HG03039 (cell line): ENCODE measurements around the gene TMEM91.

Experiments used
- ATAC-seq: cut with Tn5 transposase; IDR thresholded peaks from one replicate; pipeline ENCODE4 v1.9.1; 2021; ENCODE audit warnings: mild to moderate bottlenecking, moderate library complexity; ENCODE audit not compliant: unreplicated experiment

TMEM91 gene

DNA sequence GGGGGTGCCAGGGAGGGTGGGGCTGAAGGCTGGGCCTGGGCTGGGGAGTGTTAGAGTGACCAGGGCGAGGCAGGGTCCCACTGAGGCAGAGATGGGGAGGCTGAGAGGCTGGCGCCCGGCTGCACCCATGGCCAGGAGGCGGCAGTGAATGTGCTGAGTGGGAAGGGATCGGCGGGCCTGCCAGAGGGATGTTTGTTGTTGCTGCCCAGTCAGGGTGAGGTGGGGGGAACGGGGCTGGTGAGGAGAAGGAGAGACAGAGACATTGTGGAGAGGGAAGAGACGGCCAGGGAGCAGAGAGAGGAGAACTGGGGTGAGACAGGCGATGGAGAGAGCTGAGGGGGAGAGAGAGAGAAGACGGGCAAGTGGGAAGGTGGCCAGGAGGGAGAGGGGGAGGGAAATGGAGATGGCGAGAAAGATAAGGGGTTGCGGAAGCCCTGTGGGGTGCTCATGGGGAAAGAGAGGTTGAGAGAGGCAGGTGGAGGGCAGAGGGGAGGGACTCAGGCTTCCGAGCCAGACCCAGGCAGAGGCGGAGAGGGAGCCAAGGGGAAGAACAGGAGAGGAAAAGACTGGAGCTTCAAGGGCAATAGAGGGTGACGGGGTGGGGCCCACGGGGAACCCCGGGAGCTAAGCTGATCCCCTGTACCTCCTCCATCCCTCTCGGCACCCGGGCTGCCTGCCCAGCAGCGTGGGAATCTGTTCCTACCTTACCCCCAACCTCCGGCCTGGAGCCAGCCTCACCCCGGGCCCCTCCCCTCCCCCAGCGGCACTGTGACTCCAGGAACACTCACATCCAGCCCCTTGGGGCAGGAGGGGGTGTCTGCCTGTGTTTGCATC lies 51.5 kb downstream of the TMEM91 start:
- no peak for ATAC-seq

DNA sequence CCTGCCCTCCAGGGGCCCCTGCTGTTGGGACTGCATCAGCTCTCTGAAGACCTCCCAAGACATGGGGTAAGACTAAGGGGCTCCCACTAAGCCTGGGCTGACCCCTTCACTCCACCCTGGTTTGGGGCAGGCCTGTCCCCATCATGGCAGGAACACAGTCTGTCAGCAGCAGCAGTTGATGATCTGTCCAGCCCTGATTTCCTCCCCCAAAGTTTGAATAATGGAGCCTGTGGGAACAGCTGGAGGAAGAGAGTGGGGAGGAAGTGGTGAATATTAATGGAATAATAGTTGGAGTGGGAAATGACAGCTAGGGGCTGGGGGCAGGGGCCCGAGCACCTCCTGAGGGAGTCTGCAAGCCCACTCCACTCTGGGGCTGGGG lies 52.1 kb downstream of the TMEM91 start:
- no peak for ATAC-seq

GRCh38 chr19:41430922-41431321 lies 54.6 kb downstream of the TMEM91 start:
- ATAC-seq, result no peak

DNA sequence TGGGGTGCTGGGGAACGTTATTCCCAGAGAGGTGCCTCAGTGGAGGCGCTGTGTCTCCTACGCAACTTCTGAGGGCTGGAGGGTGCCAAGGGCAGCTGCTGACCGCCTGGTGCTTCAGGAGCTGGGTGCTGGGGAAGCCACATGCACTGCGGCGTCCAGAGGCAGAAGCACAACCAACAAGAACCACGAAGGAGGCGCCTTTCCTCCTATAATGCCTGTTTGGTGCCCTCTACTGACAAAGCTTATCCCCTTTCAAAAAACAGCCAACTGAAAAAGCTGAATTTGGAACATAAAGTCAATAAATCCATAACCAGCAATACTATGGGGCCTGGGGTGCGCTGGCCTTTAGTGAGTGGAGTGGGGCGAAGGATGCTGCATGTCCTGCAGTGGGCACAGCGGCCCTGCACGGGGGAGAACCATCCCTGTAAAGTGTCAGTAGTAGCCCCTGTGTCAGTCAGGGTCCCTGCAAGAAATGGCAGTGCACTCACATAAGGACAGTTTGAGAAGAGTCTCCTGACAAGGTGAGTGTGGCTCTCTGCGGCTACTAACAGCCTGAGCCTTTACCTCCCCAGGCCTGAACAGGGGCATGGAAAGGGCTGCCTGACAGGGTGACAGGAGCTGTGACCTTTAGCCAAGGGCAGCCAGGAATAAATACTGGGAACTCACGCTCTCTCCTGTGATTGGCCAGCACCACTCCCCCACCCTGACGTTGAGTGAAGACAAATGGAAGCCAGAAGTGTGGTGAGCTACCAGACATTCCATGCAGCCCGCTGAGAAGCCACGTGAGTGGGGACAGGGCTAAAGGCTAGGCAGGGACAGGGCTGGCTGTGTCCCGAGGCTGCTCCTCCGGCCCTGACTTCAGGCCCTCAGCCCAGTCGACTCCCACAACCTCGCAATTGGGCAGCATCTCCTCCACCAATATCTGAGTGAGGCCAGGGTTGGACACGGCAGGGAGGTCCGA lies 55.4 kb downstream of the TMEM91 start:
- no peak for ATAC-seq

DNA sequence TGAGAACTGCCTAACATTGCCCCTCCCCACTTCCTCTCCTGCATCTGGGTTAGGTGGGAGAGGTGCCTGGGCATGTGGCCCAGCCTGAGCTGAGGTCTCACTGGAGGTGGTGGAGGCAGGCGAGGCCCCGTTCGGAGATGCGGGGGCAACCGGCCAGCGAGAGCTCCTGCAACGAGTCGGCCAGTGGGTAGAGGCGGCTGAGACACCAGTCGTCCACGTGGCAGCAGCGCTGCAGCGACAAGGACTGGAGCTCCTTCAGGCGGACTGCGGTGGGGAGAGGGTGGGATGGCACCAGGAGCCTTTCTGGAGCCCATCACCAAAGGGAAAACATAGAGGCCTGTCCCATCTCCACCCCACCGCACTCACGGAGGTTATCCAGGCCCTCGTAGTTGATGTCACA lies 56.8 kb downstream of the TMEM91 start:
- no peak for ATAC-seq
